ENCODE measurements around the gene PPIA. TPM values are rescaled to one million over a fixed set of nuclear protein-coding genes. Genes with fewer than 3 reads are reported as not detected.

Gene PPIA
- total RNA-seq: 1,090 and 1,145 TPM in 2 replicates

DNA sequence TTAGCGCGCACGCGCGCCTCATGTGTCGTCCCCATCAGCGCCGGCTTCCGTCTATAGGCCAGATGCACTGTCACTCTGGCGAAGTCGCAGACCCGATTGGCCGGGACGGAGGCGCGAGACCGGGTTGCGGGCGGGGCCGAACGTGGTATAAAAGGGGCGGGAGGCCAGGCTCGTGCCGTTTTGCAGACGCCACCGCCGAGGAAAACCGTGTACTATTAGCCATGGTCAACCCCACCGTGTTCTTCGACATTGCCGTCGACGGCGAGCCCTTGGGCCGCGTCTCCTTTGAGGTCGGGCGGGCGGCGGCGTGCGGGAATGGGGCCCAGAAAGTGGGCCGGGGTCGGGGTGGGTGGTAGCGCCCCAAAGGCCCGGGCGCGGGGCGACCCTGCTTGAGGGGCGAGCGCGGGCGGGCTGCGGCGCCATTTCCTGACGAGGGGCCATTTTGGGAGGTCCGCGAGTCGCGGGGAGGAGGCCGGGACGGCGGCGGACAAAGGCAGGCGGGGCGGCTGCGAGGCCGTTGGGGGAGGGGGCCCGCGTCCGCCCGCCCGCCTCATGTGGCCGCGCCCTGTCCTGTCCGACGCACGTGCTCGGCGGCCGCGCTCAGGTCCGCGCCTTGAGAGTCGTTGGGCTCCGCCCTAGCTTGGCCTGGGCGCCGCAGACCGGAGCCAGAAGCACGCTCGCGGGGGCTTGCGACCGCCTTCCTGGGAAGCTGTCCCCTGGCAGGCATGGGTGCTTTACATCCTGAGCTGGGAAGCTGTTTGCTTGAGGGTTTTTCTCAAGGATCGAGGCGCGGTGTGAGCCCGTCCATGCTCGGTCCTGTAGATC is at the start of gene PPIA:
Gene PPIA, plus strand, starts transcription at position 178 of the 825 bp plus-strand sequence. Its CDS starts 44 bp downstream, at position 222.

DNA sequence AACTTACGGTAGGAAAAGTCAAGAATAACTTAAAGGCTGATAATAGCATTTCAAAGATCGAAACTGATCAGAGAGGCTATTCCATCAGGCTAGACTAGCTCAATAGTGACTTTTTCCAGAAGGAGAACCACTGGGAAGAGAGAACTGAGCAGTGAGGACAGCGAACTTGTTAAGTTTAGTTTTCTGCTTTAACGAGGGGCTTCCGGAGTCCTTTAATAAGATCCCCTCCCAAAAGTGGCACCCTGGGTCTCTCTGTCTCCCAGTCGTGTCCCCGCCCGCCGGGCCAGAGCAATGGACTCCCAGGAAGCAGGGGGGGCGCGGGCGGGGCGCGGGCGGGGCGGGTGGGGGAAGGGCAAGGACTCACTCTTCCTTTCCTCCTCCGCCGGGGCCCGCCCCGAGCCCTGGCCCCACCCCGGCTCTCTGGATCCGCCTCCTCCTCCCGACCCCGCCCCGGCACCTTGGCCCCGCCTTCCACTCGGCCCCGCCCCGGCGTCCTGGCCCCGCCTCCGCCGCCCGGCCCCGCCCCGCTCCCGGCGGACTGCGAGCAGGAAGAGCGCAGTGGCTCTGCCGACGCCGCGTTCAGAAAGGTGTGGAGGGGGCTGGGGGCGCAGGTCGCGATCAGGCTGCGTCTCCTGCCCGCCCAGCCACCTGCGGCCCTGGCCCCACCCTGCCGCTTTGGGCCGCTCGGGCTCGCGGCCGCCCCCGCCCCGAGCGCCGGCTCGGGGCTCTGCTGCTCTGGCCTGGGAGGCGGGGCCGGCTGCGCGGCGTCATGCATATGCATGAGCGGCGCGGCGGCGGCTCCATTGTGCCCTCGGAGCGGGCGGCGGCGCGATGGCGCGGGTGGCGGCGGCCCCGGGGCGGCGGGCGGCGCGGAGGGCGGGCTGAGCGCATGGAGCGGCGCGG is 48.2 kb upstream of the PPIA start, which contains the start of gene ZMIZ2:
Gene ZMIZ2, plus strand, starts transcription at position 803 of the 903 bp plus-strand sequence. CDS start 7,403 bp downstream, outside the sequence.

GRCh38 chr7:44847920-44848634 is 51.6 kb downstream of the PPIA start, which contains the start of gene H2AZ2:
TSS of gene H2AZ2 (minus strand) at chr7:44848087. CDS start at chr7:44847971, 116 bp downstream.

Other genes with a start within 250 kb of the PPIA start
- gene DDX56, start 222.8 kb upstream of the PPIA start, total RNA-seq: 38.8 and 45.3 TPM in 2 replicates
- 108 and 113 TPM in 2 replicates for gene TMED4, start 214.4 kb upstream of the PPIA start, total RNA-seq
- 41.8 and 49.8 TPM in 2 replicates for gene OGDH, start 190.1 kb upstream of the PPIA start, total RNA-seq
- gene ZMIZ2, start 47.8 kb upstream of the PPIA start, total RNA-seq: 5.3 and 6.8 TPM in 2 replicates
- gene H2AZ2, start 51.4 kb downstream of the PPIA start, total RNA-seq: 186 and 193 TPM in 2 replicates
- 10.2 and 11.3 TPM in 2 replicates for gene PURB, start 88.8 kb downstream of the PPIA start, total RNA-seq
- gene MYO1G, start 182.3 kb downstream of the PPIA start, total RNA-seq: under 0.01 and 0.09 TPM in 2 replicates
- 34.7 and 44.6 TPM in 2 replicates for gene CCM2, start 203.5 kb downstream of the PPIA start, total RNA-seq

Measured in smooth muscle cell of bladder (primary cell).